Stimulated activated naive CD8-positive, alpha-beta T cell treated with anti-CD3 and anti-CD28 coated beads, Interleukin-15, Interleukin-2, amounts not matched to agents 100 U/mL and 50 U/mL, for 24 hours (primary cell): ENCODE results near the gene ACTRT2.

Experiments used
- ATAC-seq: fragments of 150-1000 bp; cut with Tn5 transposase; one replicate; pipeline ENCODE4 v1.10.0; 2021
- DNase-seq: peaks from one replicate; pipeline ENCODE4 v3.0.0; 2021

Gene ACTRT2

GRCh38 chr1:2983706-2984398, 37.4 kb upstream of the ACTRT2 start:
- DNase-seq (no peak), ATAC-seq (no peak)

GRCh38 chr1:2984399-2985061, 36.7 kb upstream of the ACTRT2 start:
- ATAC-seq (no peak), DNase-seq (no peak)

- DNase-seq: no peak
- no peak for ATAC-seq
Observed at GRCh38 chr1:2985067-2985561, 36.2 kb upstream of the ACTRT2 start.

- ATAC-seq (no peak), DNase-seq (no peak)
Observed at GRCh38 chr1:2985694-2986548, 35.3 kb upstream of the ACTRT2 start.

- ATAC-seq: no peak
- no peak for DNase-seq
Observed at GRCh38 chr1:2986549-2987305, 34.5 kb upstream of the ACTRT2 start.

GRCh38 chr1:2987773-2988172, 33.5 kb upstream of the ACTRT2 start:
- DNase-seq (no peak), ATAC-seq (no peak)

GRCh38 chr1:2988256-2988655, 33.0 kb upstream of the ACTRT2 start:
- DNase-seq (no peak), ATAC-seq (no peak)

GRCh38 chr1:2989185-2989584, 32.1 kb upstream of the ACTRT2 start:
- ATAC-seq (no peak), DNase-seq (no peak)

- ATAC-seq (no peak), DNase-seq (no peak)
Observed at GRCh38 chr1:2989976-2990375, 31.3 kb upstream of the ACTRT2 start.

- ATAC-seq: no peak
- no peak for DNase-seq
Observed at GRCh38 chr1:2990376-2991115, 30.7 kb upstream of the ACTRT2 start.

GRCh38 chr1:2991753-2992495, 29.3 kb upstream of the ACTRT2 start:
- no peak for DNase-seq
- no peak for ATAC-seq

GRCh38 chr1:2998503-2999100, 22.7 kb upstream of the ACTRT2 start:
- ATAC-seq: no peak
- no peak for DNase-seq

GRCh38 chr1:2999138-2999537, 22.1 kb upstream of the ACTRT2 start:
- DNase-seq: no peak
- ATAC-seq: no peak

- DNase-seq (no peak), ATAC-seq (no peak)
Observed at GRCh38 chr1:2999571-2999970, 21.7 kb upstream of the ACTRT2 start.

- ATAC-seq (no peak), DNase-seq (no peak)
Observed at GRCh38 chr1:3000214-3000613, 21.1 kb upstream of the ACTRT2 start.

GRCh38 chr1:3000671-3001470, 20.4 kb upstream of the ACTRT2 start:
- DNase-seq: no peak
- no peak for ATAC-seq

GRCh38 chr1:3001471-3002348, 19.6 kb upstream of the ACTRT2 start:
- no peak for DNase-seq
- no peak for ATAC-seq

GRCh38 chr1:3002349-3003038, 18.8 kb upstream of the ACTRT2 start:
- ATAC-seq (no peak), DNase-seq (no peak)
